ENCODE results near the gene SDK1. TPM values are rescaled to one million over a fixed set of nuclear protein-coding genes. Genes with fewer than 3 reads are reported as not detected.

SDK1 gene
- total RNA-seq, 4 donors from 2014 or later, result 2.0 to 9.3 (median 3.8) TPM

- H3K27me3 ChIP-seq, result no peaks in the 10 kb centered on the region
- no peak overlapping the region for H3K4me3 ChIP-seq
- H3K27ac ChIP-seq, result no peak overlapping the region
- intact Hi-C loops (cut with DNase I), result no loop called here
- 80 to 83% methylated on average over 2 of the region's 2 CpGs for WGBS, 2 donors
- no peak for TF ChIP-seq POLR2A (IDR thresholded peaks at IDR 0.05)
- TF ChIP-seq CTCF (IDR thresholded peaks at IDR 0.05), result no peak
- H3K4me1 ChIP-seq, result peaks cover 0 to 5% (median 4%) of the 10 kb centered on the region in 3 donors
- H3K36me3 ChIP-seq, result no peaks in the 10 kb centered on the region
- DNase-seq, result no peak
- H3K9me3 ChIP-seq, result no peaks in the 10 kb centered on the region
Observed at GRCh38 chr7:3412871-3413270, 111.8 kb downstream of the SDK1 start.

- H3K27ac ChIP-seq, result no peak overlapping the region
- peaks cover 0 to 5% (median 4%) of the 10 kb centered on the region in 3 donors for H3K4me1 ChIP-seq
- no peak overlapping the region for H3K4me3 ChIP-seq
- WGBS, 2 donors, result 37 to 50% methylated on average over 3 of the region's 3 CpGs
- no peak for DNase-seq
- no peak for TF ChIP-seq CTCF (IDR thresholded peaks at IDR 0.05)
- TF ChIP-seq POLR2A (IDR thresholded peaks at IDR 0.05), result no peak
- intact Hi-C loops (cut with DNase I), result no loop called here
- H3K27me3 ChIP-seq, result no peaks in the 10 kb centered on the region
- H3K36me3 ChIP-seq, result no peaks in the 10 kb centered on the region
- H3K9me3 ChIP-seq, result no peaks in the 10 kb centered on the region
Observed at GRCh38 chr7:3415861-3416312, 114.8 kb downstream of the SDK1 start.

GRCh38 chr7:3416453-3416852 lies 115.4 kb downstream of the SDK1 start:
- TF ChIP-seq CTCF (IDR thresholded peaks at IDR 0.05) (no peak), POLR2A (IDR thresholded peaks at IDR 0.05) (no peak)
- Histone ChIP-seq H3K27me3 (no peaks in the 10 kb centered on the region), H3K9me3 (peaks cover 0 to under 1% (median 0%) of the 10 kb centered on the region in 3 donors), H3K4me3 (no peak overlapping the region), H3K4me1 (peaks cover 0 to 5% (median 4%) of the 10 kb centered on the region in 3 donors), H3K27ac (no peak overlapping the region), H3K36me3 (no peaks in the 10 kb centered on the region)
- WGBS, 2 donors, result 28 to 33% methylated on average over 2 to 4 of the region's 4 CpGs
- intact Hi-C loops (cut with DNase I), result no loop called here
- no peak for DNase-seq

- TF ChIP-seq CTCF (IDR thresholded peaks at IDR 0.05), result no peak
- no peak for TF ChIP-seq POLR2A (IDR thresholded peaks at IDR 0.05)
- Histone ChIP-seq H3K9me3 (peaks cover 0 to 9% (median 0%) of the 10 kb centered on the region in 3 donors), H3K4me1 (no peaks in the 10 kb centered on the region), H3K36me3 (no peaks in the 10 kb centered on the region), H3K4me3 (no peak overlapping the region), H3K27me3 (no peaks in the 10 kb centered on the region), H3K27ac (no peak overlapping the region)
- intact Hi-C loops (cut with DNase I), result no loop called here
- DNase-seq, result no peak
Observed at GRCh38 chr7:3425087-3425486, 124.0 kb downstream of the SDK1 start.

- H3K27ac ChIP-seq, result no peak overlapping the region
- intact Hi-C loops (cut with DNase I), result no loop called here
- H3K4me3 ChIP-seq, result no peak overlapping the region
- H3K27me3 ChIP-seq, result no peaks in the 10 kb centered on the region
- no peak for TF ChIP-seq POLR2A (IDR thresholded peaks at IDR 0.05)
- no peak for TF ChIP-seq CTCF (IDR thresholded peaks at IDR 0.05)
- 55 to 61% methylated on average over 4 of the region's 4 CpGs for WGBS, 2 donors
- H3K36me3 ChIP-seq, result no peaks in the 10 kb centered on the region
- no peaks in the 10 kb centered on the region for H3K4me1 ChIP-seq
- peaks cover 0 to 9% (median 0%) of the 10 kb centered on the region in 3 donors for H3K9me3 ChIP-seq
- DNase-seq, result no peak
Observed at GRCh38 chr7:3426064-3426463, 125.0 kb downstream of the SDK1 start.
